Fibroblast of skin of right quadriceps (primary cell): Measurements from ENCODE around the gene CUX1.
A peak's percentile ranks its signal among the peaks of the same experiment; 100 is the strongest.
"Not testable (repeated sequence)": the region's sequence is repeated elsewhere in the genome, so short reads cannot be mapped to it uniquely, and the experiment has no call there.

Experiments used
- DNase-seq: peaks from one replicate; pipeline ENCODE4 v3.0.0-alpha.2; 2013

CUX1 gene

DNA sequence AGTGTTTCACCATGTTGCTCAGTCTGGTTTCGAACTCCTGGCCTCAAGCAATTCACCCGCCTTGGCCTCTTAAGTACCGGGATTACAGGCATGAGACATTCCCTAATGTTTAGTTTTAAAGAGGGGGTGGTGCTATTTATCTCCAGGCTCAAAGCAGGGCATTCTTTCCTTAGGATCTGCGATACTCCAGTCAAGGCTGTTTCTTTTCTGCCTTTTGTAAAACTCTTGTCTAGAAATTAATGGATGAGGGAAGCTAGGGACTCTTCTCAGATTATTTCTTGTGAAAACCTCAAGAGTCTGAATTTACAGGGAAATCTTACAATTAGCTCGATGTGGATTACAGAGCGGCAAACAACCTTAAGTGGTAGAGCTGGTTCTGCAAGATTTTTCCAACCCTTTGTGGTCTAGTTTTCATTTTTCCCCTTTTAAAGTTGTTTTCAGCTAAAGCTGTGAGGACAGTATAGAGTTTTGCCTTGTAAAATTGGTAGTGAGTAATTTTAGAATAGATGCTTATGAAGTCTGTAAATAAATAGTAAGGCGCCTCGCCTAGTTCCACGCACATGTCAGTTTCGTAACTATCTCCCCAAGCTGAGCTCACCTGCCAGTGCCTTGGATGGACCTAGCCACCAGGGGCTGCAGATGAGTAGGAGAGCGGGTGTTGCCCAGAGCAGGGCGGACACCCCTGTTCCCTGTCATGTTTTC is 53.1 kb downstream of the CUX1 start:
- no peak for DNase-seq

DNA sequence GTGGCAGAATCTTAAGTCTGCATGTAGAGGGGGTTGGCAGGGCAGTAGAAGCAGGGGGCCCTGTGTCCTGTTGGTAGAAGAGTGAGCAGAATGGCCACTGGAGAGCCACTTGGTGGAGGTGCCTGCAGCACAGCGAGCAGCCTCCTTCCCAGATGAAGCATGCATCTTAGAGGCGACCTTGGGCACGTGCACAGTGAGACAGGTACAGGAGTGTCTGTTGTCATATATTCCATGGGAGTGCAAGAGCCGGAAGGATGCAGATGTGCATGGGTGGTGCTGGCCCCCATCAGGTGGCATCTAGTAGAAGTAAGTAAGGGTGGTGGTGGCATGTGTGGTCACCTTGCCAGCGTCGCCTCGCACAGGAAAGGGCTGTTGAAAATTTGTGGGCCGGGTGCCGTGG is 53.9 kb downstream of the CUX1 start:
- DNase-seq: no peak

DNA sequence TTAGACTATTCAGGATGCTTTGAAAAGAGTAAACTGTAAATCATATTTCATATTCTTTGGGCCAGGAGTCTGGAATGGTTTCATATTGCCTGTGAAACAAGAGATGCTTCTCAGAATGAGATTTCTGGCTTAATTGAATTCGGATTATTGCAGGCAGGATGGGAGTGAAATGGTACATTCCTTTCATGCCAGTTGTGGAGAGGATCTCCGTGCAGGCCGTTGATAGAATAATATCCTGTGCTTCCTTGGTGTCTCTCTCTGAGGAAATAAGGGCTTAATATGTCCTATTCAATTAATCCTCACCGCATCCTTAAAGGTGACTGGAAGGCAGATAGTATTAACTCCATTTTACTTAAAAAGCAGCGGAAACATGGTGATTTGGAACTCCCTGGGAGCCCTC is 56.6 kb downstream of the CUX1 start:
- peak; percentile 67 for DNase-seq

GRCh38 chr7:101875283-101875846 is 57.9 kb downstream of the CUX1 start:
- no peak for DNase-seq

- no peak for DNase-seq
Observed at GRCh38 chr7:101877882-101878591, 60.6 kb downstream of the CUX1 start.

- DNase-seq: no peak
Observed at GRCh38 chr7:101878938-101879337, 61.5 kb downstream of the CUX1 start.

- DNase-seq: no peak
Observed at GRCh38 chr7:101879565-101879964, 62.1 kb downstream of the CUX1 start.

- DNase-seq: no peak
Observed at GRCh38 chr7:101880282-101881054, 63.0 kb downstream of the CUX1 start.

- DNase-seq: peak; percentile 91
Observed at GRCh38 chr7:101882005-101882421, 64.6 kb downstream of the CUX1 start.

DNA sequence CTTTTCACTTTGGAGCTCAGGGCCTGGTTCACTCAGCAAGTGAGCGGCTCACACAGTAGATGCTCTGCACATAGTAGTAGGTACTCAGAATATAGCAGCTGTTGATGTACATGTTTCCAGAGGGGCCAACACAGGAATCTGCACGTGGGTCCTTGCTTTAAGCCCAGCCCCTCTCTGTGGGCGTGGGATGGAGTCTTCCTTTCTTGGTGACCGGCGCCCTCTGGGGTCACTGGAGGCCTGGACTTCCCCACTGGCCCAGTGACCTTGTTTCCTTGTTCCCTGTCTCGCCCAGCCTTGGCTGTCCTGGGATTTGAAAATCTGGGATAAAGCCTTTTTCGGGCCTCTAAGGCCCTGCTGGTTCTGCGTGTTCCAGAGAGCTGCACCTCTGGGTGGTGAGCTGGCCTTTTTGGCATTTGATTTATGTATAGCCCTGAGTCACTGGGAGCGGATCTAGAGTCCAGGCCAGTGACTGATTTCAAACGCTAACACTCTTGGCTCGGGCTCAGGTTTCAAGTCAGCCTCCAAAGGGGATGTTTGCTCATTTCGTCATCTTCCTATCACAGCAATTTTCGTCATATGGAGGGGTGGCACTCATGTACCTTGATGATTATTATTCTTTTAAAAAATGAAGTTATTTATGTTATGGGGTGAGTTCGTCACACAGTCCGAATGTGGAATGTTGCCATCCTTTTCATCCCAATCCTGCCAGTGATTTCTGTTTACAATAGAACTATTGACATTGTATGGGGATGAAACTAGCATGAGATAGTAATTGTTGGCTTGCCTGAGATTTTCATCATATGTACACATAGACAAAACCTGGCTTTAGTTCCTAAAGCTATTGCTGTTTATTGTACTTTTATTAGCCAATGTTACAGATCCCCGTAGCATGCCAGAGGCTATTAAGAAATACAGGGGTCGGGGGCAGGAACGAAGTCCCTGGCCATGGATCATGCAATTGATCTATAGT is 65.5 kb downstream of the CUX1 start:
- peak; percentile 100 for DNase-seq

- no peak for DNase-seq
Observed at GRCh38 chr7:101884671-101885596, 67.5 kb downstream of the CUX1 start.

GRCh38 chr7:101885597-101885955 is 68.2 kb downstream of the CUX1 start:
- no peak for DNase-seq

- not testable (repeated sequence) for DNase-seq
Observed at GRCh38 chr7:101887352-101887751, 69.9 kb downstream of the CUX1 start.

GRCh38 chr7:101888564-101888963 is 71.1 kb downstream of the CUX1 start:
- DNase-seq: not testable (repeated sequence)

GRCh38 chr7:101890749-101891523 is 73.5 kb downstream of the CUX1 start:
- DNase-seq: no peak

DNA sequence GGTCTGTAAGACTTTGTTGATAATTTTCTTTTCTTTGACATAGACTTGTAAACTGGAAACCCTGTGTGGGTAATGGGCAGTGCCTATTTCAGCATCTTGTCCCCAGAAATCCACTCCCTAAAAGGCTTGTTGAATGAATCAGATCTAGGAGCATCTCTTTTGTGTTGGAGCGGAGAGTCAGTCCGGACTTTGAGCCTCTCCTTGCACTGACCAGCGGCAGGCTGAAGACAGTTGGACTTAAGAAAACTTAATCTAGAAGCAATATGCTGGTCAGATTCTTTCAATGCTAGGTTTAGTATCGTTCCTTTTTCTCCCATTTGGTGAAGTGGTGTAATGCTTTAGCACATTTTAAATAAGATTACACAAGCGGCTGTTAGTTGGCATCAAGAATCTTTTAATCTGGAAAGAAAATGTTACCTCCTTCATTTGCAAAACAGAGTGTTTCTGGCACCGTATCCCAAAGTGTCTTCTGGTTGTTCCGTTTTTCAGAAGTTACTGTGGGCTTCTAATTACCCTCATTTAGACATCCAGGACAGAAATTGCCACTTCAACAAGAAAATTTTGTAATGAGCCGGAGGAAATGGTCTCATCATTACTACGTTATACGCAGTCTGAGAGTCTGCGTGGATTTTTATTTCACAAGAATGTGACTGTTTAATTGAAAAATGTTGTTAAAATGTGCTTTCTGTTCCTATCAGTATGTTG is 74.7 kb downstream of the CUX1 start:
- peak; percentile 21 for DNase-seq

- no peak for DNase-seq
Observed at GRCh38 chr7:101893341-101894082, 76.1 kb downstream of the CUX1 start.

- DNase-seq: no peak
Observed at GRCh38 chr7:101896316-101896715, 78.9 kb downstream of the CUX1 start.

GRCh38 chr7:101896941-101897340 is 79.5 kb downstream of the CUX1 start:
- DNase-seq: no peak
